Measurements from ENCODE around the gene DCTN4. TPM values are rescaled to one million over a fixed set of nuclear protein-coding genes. Genes with fewer than 3 reads are reported as not detected.
A peak's percentile ranks its signal among the peaks of the same experiment; 100 is the strongest.
"Not testable (repeated sequence)": the region's sequence is repeated elsewhere in the genome, so short reads cannot be mapped to it uniquely, and the experiment has no call there.

The DCTN4 gene
- 88.9 TPM for total RNA-seq

- peak; percentile 74 to 86 for DNase-seq (ENCODE audit: low spot score in 2 of 2)
- FAIRE-seq: peak; percentile 91
Measured at GRCh38 chr5:150758531-150759333, at the start of gene DCTN4. Gene DCTN4, minus strand, starts transcription at chr5:150759017. Its CDS starts 24 bp downstream, at chr5:150758993.

- DNase-seq (ENCODE audit: low spot score in 2 of 2) (no peak), FAIRE-seq (no peak)
Measured at GRCh38 chr5:150804388-150804787, 45.6 kb upstream of the DCTN4 start.

GRCh38 chr5:150801117-150801927, 42.5 kb upstream of the DCTN4 start:
- DNase-seq (ENCODE audit: low spot score in 2 of 2): peak in 1 of 2 donors; percentile 36
- no peak for FAIRE-seq

- no peak for DNase-seq (ENCODE audit: low spot score in 2 of 2)
- no peak for FAIRE-seq
Measured at GRCh38 chr5:150797384-150797783, 38.6 kb upstream of the DCTN4 start.

GRCh38 chr5:150794927-150795326, 36.1 kb upstream of the DCTN4 start:
- DNase-seq (ENCODE audit: low spot score in 2 of 2) (no peak), FAIRE-seq (no peak)

- not testable (repeated sequence) for FAIRE-seq; DNase-seq (ENCODE audit: low spot score in 2 of 2)
Measured at GRCh38 chr5:150793423-150793888, 34.6 kb upstream of the DCTN4 start.

GRCh38 chr5:150791536-150791935, 32.7 kb upstream of the DCTN4 start:
- no peak for FAIRE-seq
- no peak for DNase-seq (ENCODE audit: low spot score in 2 of 2)

- no peak for FAIRE-seq
- DNase-seq (ENCODE audit: low spot score in 2 of 2): no peak
Measured at GRCh38 chr5:150789943-150790611, 31.3 kb upstream of the DCTN4 start.

GRCh38 chr5:150789450-150789849, 30.6 kb upstream of the DCTN4 start:
- no peak for DNase-seq (ENCODE audit: low spot score in 2 of 2)
- no peak for FAIRE-seq

GRCh38 chr5:150788977-150789376, 30.2 kb upstream of the DCTN4 start:
- FAIRE-seq (no peak), DNase-seq (ENCODE audit: low spot score in 2 of 2) (no peak)

- DNase-seq (ENCODE audit: low spot score in 2 of 2): no peak
- FAIRE-seq: no peak
Measured at GRCh38 chr5:150787656-150788055, 28.8 kb upstream of the DCTN4 start.

GRCh38 chr5:150786876-150787275, 28.1 kb upstream of the DCTN4 start:
- FAIRE-seq: no peak
- DNase-seq (ENCODE audit: low spot score in 2 of 2): no peak

- FAIRE-seq (no peak), DNase-seq (ENCODE audit: low spot score in 2 of 2) (no peak)
Measured at GRCh38 chr5:150785950-150786349, 27.1 kb upstream of the DCTN4 start.

GRCh38 chr5:150783422-150783928, 24.7 kb upstream of the DCTN4 start:
- FAIRE-seq (no peak), DNase-seq (ENCODE audit: low spot score in 2 of 2) (peak in 1 of 2 donors; percentile 6)

GRCh38 chr5:150782850-150783249, 24.0 kb upstream of the DCTN4 start:
- no peak for DNase-seq (ENCODE audit: low spot score in 2 of 2)
- FAIRE-seq: no peak

GRCh38 chr5:150781706-150782614, 23.1 kb upstream of the DCTN4 start:
- FAIRE-seq (no peak), DNase-seq (ENCODE audit: low spot score in 2 of 2) (peak in 1 of 2 donors; percentile 8)

- no peak for FAIRE-seq
- no peak for DNase-seq (ENCODE audit: low spot score in 2 of 2)
Measured at GRCh38 chr5:150780816-150781221, 22.0 kb upstream of the DCTN4 start.

GRCh38 chr5:150780187-150780692, 21.4 kb upstream of the DCTN4 start:
- peak in 1 of 2 donors; percentile 10 for DNase-seq (ENCODE audit: low spot score in 2 of 2)
- FAIRE-seq: no peak

Measured in frontal cortex (tissue), 4 donors.